Dedifferentiated amniotic fluid mesenchymal stem cell (primary cell): Measurements from ENCODE around the gene TALDO1.
"Not testable (repeated sequence)": the region's sequence is repeated elsewhere in the genome, so short reads cannot be mapped to it uniquely, and the experiment has no call there.

Source experiments
- DNase-seq: peaks from one replicate; pipeline ENCODE4 v3.0.0-alpha.2; 2016; ENCODE audit errors: extremely low spot score

Gene TALDO1

GRCh38 chr11:737366-737765 is 9.9 kb upstream of the TALDO1 start:
- no peak for DNase-seq

GRCh38 chr11:737899-738298 is 9.4 kb upstream of the TALDO1 start:
- DNase-seq = not testable (repeated sequence)

- no peak for DNase-seq
Measured at GRCh38 chr11:742156-742546, 5.1 kb upstream of the TALDO1 start.

GRCh38 chr11:742571-743201 is 4.6 kb upstream of the TALDO1 start:
- no peak for DNase-seq

GRCh38 chr11:745428-745827 is 1.8 kb upstream of the TALDO1 start:
- no peak for DNase-seq

- no peak for DNase-seq
Measured at GRCh38 chr11:746289-747157, 741 bp upstream of the TALDO1 start.

- DNase-seq = no peak
Measured at GRCh38 chr11:748007-748359, 719 bp downstream of the TALDO1 start.

- no peak for DNase-seq
Measured at GRCh38 chr11:749731-750130, 2.5 kb downstream of the TALDO1 start.

GRCh38 chr11:760236-760635 is 13.0 kb downstream of the TALDO1 start:
- DNase-seq = no peak

- no peak for DNase-seq
Measured at GRCh38 chr11:761526-762108, 14.4 kb downstream of the TALDO1 start.

- peak; percentile 34 for DNase-seq
Measured at GRCh38 chr11:762421-763072, 15.3 kb downstream of the TALDO1 start.

- DNase-seq = no peak
Measured at GRCh38 chr11:763073-763463, 15.8 kb downstream of the TALDO1 start.

GRCh38 chr11:763549-764321 is 16.5 kb downstream of the TALDO1 start:
- DNase-seq = no peak

GRCh38 chr11:764322-765024 is 17.2 kb downstream of the TALDO1 start:
- DNase-seq = no peak

- no peak for DNase-seq
Measured at GRCh38 chr11:765025-765801, 17.9 kb downstream of the TALDO1 start.

GRCh38 chr11:765802-766091 is 18.5 kb downstream of the TALDO1 start:
- no peak for DNase-seq

GRCh38 chr11:766106-766935 is 19.1 kb downstream of the TALDO1 start:
- DNase-seq = no peak

- no peak for DNase-seq
Measured at GRCh38 chr11:766936-767210, 19.6 kb downstream of the TALDO1 start.

- DNase-seq = no peak
Measured at GRCh38 chr11:767238-767637, 20.0 kb downstream of the TALDO1 start.
